ENCODE data around the gene ATXN7.
A peak's percentile ranks its signal among the peaks of the same experiment; 100 is the strongest.

Gene ATXN7

GRCh38 chr3:63864008-63864964, 619 bp downstream of the ATXN7 start:
- no peak for DNase-seq

- no peak for DNase-seq
These were observed 1.3 kb downstream of the ATXN7 start for GRCh38 chr3:63864965-63865327.

- DNase-seq = no peak
These were observed 3.6 kb downstream of the ATXN7 start for GRCh38 chr3:63867225-63867624.

GRCh38 chr3:63869940-63870614, 6.4 kb downstream of the ATXN7 start:
- DNase-seq = no peak

GRCh38 chr3:63870615-63871005, 6.9 kb downstream of the ATXN7 start:
- no peak for DNase-seq

- DNase-seq = no peak
These were observed 8.7 kb downstream of the ATXN7 start for GRCh38 chr3:63872135-63872924.

GRCh38 chr3:63874769-63875168, 11.1 kb downstream of the ATXN7 start:
- no peak for DNase-seq

GRCh38 chr3:63875510-63875909, 11.8 kb downstream of the ATXN7 start:
- DNase-seq = no peak

- no peak for DNase-seq
These were observed 12.6 kb downstream of the ATXN7 start for GRCh38 chr3:63876260-63876659.

- no peak for DNase-seq
These were observed 14.2 kb downstream of the ATXN7 start for GRCh38 chr3:63877737-63878393.

- no peak for DNase-seq
These were observed 14.9 kb downstream of the ATXN7 start for GRCh38 chr3:63878394-63879060.

- no peak for DNase-seq
These were observed 17.0 kb downstream of the ATXN7 start for GRCh38 chr3:63880653-63881052.

GRCh38 chr3:63886858-63887257, 23.2 kb downstream of the ATXN7 start:
- no peak for DNase-seq

- no peak for DNase-seq
These were observed 27.9 kb downstream of the ATXN7 start for GRCh38 chr3:63891518-63891917.

GRCh38 chr3:63892773-63893352, 29.2 kb downstream of the ATXN7 start:
- no peak for DNase-seq

- DNase-seq = no peak
These were observed 31.9 kb downstream of the ATXN7 start for GRCh38 chr3:63895422-63896189.

GRCh38 chr3:63896332-63897030, 32.8 kb downstream of the ATXN7 start:
- no peak for DNase-seq

- DNase-seq = no peak
These were observed 36.3 kb downstream of the ATXN7 start for GRCh38 chr3:63900010-63900409.

GRCh38 chr3:63900459-63900858, 36.8 kb downstream of the ATXN7 start:
- peak; percentile 10 for DNase-seq

Data from NCI-H1092 treated with DMSO at 0.1 percent for 48 hours (cell line).